ENCODE data around the gene DOCK10. TPM values are rescaled to one million over a fixed set of nuclear protein-coding genes. Genes with fewer than 3 reads are reported as not detected.

DOCK10 gene
- total RNA-seq, 1 experiment from 2014 or later, result 28.9 TPM

GRCh38 chr2:224780823-224781222 lies 261.4 kb downstream of the DOCK10 start:
- TF ChIP-seq CTCF (conservative IDR thresholded peaks at IDR 0.05) (no peak), EZH2 (IDR thresholded peaks at IDR 0.05; ENCODE audit: low read depth) (no peak)
- no peak for DNase-seq
- Histone ChIP-seq H3K9me3 (ENCODE audit: insufficient read depth, low read depth) (no peaks in the 10 kb centered on the region), H3K4me3 (no peak overlapping the region), H3K36me3 (ENCODE audit: low read depth) (no peaks in the 10 kb centered on the region), H3K4me2 (no peak overlapping the region), H3K27ac (no peak overlapping the region), H2AFZ (no peak overlapping the region), H3F3A (ENCODE audit: insufficient read depth, low read depth) (no peaks in the 10 kb centered on the region), H3K9me2 (ENCODE audit: insufficient read depth) (no peaks in the 10 kb centered on the region), H3K79me2 (ENCODE audit: low read depth) (no peaks in the 10 kb centered on the region), H3K4me1 (replicated peaks; ENCODE audit: insufficient read depth) (peaks cover 6% of the 10 kb centered on the region), H3K27me3 (ENCODE audit: insufficient read depth, low read depth) (no peaks in the 10 kb centered on the region), H4K20me1 (ENCODE audit: insufficient read depth) (no peaks in the 10 kb centered on the region)
- CTCF ChIA-PET, result interaction anchor here (0.6 kb wide), 1 partner anchor 875 kb away, joined by 9 read pairs; no protein-coding TSS in a partner anchor
- intact Hi-C loops (cut with micrococcal nuclease; ENCODE audit: unreplicated experiment), result no loop called here
- POLR2A ChIA-PET (ENCODE audit: unreplicated experiment), result no interaction called here
- BruUV-seq (replicated peaks), result no TSS peak

GRCh38 chr2:224780106-224780505 lies 262.2 kb downstream of the DOCK10 start:
- intact Hi-C loops (cut with micrococcal nuclease; ENCODE audit: unreplicated experiment), result no loop called here
- no peaks in the 10 kb centered on the region for H4K20me1 ChIP-seq (ENCODE audit: insufficient read depth)
- no peak overlapping the region for H2AFZ ChIP-seq
- BruUV-seq (replicated peaks), result no TSS peak
- ChIA-PET POLR2A (ENCODE audit: unreplicated experiment) (no interaction called here), CTCF (interaction anchor here (0.6 kb wide), 1 partner anchor 876 kb away, joined by 9 read pairs; no protein-coding TSS in a partner anchor)
- H3K36me3 ChIP-seq (ENCODE audit: low read depth), result no peaks in the 10 kb centered on the region
- no peaks in the 10 kb centered on the region for H3F3A ChIP-seq (ENCODE audit: insufficient read depth, low read depth)
- H3K4me3 ChIP-seq, result no peak overlapping the region
- no peaks in the 10 kb centered on the region for H3K9me2 ChIP-seq (ENCODE audit: insufficient read depth)
- H3K4me2 ChIP-seq, result no peak overlapping the region
- no peaks in the 10 kb centered on the region for H3K79me2 ChIP-seq (ENCODE audit: low read depth)
- no peak for TF ChIP-seq EZH2 (IDR thresholded peaks at IDR 0.05; ENCODE audit: low read depth)
- no peak for TF ChIP-seq CTCF (conservative IDR thresholded peaks at IDR 0.05)
- DNase-seq, result no peak
- no peak overlapping the region for H3K27ac ChIP-seq
- peaks cover 6% of the 10 kb centered on the region for H3K4me1 ChIP-seq (replicated peaks; ENCODE audit: insufficient read depth)
- no peaks in the 10 kb centered on the region for H3K27me3 ChIP-seq (ENCODE audit: insufficient read depth, low read depth)
- no peaks in the 10 kb centered on the region for H3K9me3 ChIP-seq (ENCODE audit: insufficient read depth, low read depth)

GRCh38 chr2:224778474-224778877 lies 263.8 kb downstream of the DOCK10 start:
- no peaks in the 10 kb centered on the region for H4K20me1 ChIP-seq (ENCODE audit: insufficient read depth)
- no peaks in the 10 kb centered on the region for H3K36me3 ChIP-seq (ENCODE audit: low read depth)
- H3F3A ChIP-seq (ENCODE audit: insufficient read depth, low read depth), result no peaks in the 10 kb centered on the region
- no peaks in the 10 kb centered on the region for H3K79me2 ChIP-seq (ENCODE audit: low read depth)
- TF ChIP-seq CTCF (conservative IDR thresholded peaks at IDR 0.05) (peak; percentile 99), EZH2 (IDR thresholded peaks at IDR 0.05; ENCODE audit: low read depth) (no peak)
- DNase-seq, result peak; percentile 67 to 75
- H3K27ac ChIP-seq, result no peak overlapping the region
- H2AFZ ChIP-seq, result no peak overlapping the region
- H3K9me2 ChIP-seq (ENCODE audit: insufficient read depth), result no peaks in the 10 kb centered on the region
- H3K27me3 ChIP-seq (ENCODE audit: insufficient read depth, low read depth), result no peaks in the 10 kb centered on the region
- H3K4me1 ChIP-seq (replicated peaks; ENCODE audit: insufficient read depth), result peaks cover 2% of the 10 kb centered on the region
- POLR2A ChIA-PET (ENCODE audit: unreplicated experiment), result no interaction called here
- intact Hi-C loops (cut with micrococcal nuclease; ENCODE audit: unreplicated experiment), result loop anchor here (1.0 to 5.0 kb wide), 8 partner anchors 128 to 882 kb away; no protein-coding TSS in a partner anchor
- BruUV-seq (replicated peaks), result no TSS peak
- H3K4me2 ChIP-seq, result no peak overlapping the region
- no peaks in the 10 kb centered on the region for H3K9me3 ChIP-seq (ENCODE audit: insufficient read depth, low read depth)
- CTCF ChIA-PET, result interaction anchor here (0.6 to 0.7 kb wide), 3 partner anchors 11 to 809 kb away, joined by 3 to 4 read pairs (median 3); no protein-coding TSS in a partner anchor
- no peak overlapping the region for H3K4me3 ChIP-seq

All from PC-9 (cell line).